ENCODE data around the gene MAG.

- TF ChIP-seq YY1 (IDR thresholded peaks at IDR 0.05; ENCODE audit: insufficient read depth, insufficient read length), result no peak
- no peak for TF ChIP-seq SUZ12 (IDR thresholded peaks at IDR 0.05; ENCODE audit: extremely low read depth, insufficient read depth, insufficient read length)
These were observed 29.3 kb downstream of the MAG start for GRCh38 chr19:35321291-35321690.

Data from NT2/D1 (cell line).